GM04504 (cell line): Measurements from ENCODE around the gene REEP5.
"Not testable (repeated sequence)": the region's sequence is repeated elsewhere in the genome, so short reads cannot be mapped to it uniquely, and the experiment has no call there.

Experiments
- DNase-seq: peaks from one replicate; pipeline ENCODE4 v3.0.0-alpha.2; 2012; ENCODE audit warnings: low read depth

REEP5 gene

DNA sequence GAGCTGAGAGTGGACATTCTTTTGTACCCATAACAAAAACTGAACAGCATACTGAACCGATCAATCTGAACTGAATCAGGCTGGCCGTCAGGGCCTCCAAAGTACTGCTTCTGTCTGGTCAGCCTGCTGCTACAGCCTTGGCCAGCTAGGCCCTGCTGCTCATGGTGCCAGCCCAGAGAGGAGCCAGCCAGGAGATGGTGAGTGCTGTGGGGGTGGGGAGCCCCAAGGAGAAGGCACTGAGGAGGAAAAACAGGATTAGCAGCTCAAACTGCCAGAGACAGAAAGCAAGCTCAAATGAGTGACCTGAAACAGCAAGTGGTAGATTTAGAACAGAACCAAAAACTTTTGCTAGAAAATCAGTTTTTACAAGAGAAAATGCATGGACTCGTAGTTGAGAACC, 37.0 kb downstream of the REEP5 start:
- no peak for DNase-seq

- DNase-seq, result no peak
Measured at GRCh38 chr5:112883192-112883591, 38.8 kb downstream of the REEP5 start.

DNA sequence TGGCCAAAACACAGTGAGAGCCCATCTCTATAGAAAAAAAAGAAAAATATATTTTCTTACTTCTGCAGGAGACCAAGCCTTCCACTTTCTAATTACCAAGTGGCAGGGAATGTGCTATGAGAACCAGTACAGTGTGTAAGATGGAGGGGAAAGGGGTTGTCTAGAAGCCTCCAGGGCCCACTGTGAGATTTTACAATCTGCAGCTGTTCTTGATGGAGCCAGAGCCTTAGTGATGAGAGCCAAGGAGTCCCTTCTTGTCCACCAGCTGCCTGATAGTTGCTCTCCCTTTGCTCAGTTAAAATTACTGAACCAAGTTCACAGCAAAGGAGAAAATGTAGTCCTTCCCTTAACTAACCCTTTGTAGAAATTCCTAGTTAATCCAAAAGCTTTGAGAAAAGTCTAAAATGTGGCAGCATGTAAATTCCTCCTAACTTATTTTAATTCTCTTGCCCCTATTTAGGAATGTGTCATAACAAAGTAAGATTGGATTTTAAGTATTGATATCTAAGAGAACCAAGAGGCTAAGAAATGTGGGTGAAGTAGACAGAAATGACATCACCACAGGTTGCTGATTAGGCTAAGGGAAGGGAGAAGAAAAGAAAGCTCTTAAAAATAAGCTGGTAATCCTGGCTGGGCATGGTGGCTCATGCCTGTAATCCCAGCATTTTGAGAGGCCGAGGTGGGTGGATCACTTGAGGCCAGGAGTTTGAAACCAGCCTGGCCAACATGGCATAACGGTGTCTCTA, 41.6 kb downstream of the REEP5 start:
- no peak for DNase-seq

- DNase-seq, result no peak
Measured at GRCh38 chr5:112878760-112879159, 43.3 kb downstream of the REEP5 start.

GRCh38 chr5:112878101-112878500, 43.9 kb downstream of the REEP5 start:
- DNase-seq, result no peak

- no peak for DNase-seq
Measured at GRCh38 chr5:112876362-112876761, 45.7 kb downstream of the REEP5 start.

DNA sequence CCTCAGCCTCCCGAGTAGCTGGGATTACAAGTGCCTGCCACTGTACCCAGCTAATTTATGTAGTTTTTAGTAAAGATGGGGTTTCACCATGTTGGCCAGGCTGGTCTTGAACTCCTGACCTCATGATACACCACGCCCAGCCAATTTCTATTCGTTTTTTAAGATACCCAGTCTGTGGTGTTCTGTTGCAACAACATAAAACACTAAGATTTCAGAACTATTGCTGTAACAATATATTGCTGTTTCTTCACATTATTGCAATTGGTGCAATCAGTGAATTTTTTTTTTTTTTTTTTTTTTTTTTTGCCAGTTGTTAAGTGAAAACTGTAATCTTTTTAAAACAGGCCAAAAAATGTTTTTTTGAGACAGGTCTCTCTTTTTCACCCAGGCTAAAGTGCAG, 51.1 kb downstream of the REEP5 start:
- DNase-seq, result no peak

GRCh38 chr5:112869948-112870347, 52.1 kb downstream of the REEP5 start:
- DNase-seq, result no peak

DNA sequence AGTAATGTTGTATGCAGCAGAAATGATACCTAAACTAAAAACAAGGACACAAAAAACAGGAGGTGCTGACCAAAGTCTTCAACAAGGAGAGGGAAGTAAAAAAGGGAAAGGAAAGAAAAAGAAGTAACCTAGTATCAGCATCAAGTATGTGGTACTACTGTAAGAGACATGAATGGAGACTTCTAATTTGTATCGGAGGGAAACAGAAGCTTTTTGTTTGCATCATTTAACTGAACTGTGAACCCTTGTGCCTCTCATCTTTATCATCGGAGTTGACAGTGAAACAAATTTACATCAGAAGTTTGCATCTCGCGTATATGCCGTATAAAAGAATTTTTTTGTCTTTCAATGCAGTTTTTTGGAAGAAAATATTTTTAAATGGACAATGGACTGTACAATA, 54.6 kb downstream of the REEP5 start:
- no peak for DNase-seq

DNA sequence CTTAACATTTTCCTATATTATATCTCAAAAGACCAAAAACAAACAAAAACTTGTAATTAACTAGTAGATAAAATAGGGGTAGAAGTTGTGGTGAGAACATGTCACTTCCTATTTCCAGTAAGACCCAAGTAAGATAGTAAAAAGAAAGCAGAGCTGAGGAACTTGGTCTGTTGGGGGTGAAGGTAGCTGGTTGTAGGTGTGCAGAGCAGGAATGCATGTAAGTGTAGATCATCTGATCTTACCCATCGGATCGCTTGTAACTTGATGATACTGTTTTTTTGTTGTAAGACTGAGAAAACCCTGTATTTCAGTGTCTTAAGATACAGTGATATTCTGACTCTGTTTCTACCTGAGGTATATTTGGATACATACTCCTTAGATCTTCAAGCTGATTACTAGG, 55.3 kb downstream of the REEP5 start:
- no peak for DNase-seq

DNA sequence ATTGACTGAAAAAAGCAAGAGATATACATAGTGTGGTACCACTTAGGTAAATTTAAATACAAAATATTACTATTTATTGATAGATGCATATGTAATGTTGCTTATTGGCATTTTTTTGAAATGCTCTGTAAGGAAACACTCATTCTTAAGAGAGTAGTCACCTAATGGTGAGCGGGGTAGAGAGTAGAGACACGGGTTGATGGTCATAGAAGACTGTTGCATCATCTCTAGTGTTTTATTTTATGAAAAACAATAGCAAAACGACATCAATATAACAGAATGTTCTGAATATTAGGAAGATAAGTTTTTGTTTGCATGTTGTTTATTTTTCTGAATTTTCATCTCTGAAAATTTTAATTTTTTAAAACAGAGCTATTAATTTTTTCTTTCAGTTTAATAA, 56.9 kb downstream of the REEP5 start:
- no peak for DNase-seq

GRCh38 chr5:112863549-112863948, 58.5 kb downstream of the REEP5 start:
- DNase-seq, result no peak

DNA sequence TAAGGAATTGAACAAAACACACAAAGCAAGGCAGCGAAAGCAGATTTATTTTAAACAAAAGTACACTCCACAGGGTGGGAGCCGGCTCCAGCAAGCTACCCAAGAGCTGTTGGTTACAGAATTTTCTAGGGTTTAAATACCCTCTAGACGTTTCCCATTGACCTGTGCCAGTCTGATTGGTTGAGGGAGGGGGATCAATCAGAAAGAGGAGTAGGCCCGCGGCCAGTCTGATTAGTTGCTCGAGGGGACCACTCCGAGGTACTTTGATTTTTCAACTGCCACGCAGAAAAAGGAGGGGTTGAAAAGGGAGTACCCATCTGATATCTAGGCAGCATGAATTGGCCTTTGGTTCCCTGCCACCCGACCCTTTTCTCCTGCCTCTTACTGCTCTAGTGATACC, 59.9 kb downstream of the REEP5 start:
- no peak for DNase-seq

DNA sequence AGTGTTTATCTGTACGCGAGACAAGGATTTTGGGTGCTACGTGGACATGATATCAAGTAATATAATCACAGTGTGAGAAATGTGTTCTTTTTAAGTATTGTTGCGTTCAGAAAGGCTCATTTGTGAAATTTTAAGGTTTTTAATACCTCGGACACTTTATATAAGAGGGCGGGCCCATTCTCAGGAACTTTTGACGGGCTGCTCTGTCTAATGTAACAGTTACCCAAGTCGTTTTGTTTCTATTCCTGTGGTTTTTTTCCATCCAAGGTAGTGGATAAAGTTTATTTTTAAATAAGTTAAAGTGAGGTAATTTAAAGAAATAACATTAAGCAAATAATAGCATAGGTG, 60.4 kb downstream of the REEP5 start:
- DNase-seq, result no peak

DNA sequence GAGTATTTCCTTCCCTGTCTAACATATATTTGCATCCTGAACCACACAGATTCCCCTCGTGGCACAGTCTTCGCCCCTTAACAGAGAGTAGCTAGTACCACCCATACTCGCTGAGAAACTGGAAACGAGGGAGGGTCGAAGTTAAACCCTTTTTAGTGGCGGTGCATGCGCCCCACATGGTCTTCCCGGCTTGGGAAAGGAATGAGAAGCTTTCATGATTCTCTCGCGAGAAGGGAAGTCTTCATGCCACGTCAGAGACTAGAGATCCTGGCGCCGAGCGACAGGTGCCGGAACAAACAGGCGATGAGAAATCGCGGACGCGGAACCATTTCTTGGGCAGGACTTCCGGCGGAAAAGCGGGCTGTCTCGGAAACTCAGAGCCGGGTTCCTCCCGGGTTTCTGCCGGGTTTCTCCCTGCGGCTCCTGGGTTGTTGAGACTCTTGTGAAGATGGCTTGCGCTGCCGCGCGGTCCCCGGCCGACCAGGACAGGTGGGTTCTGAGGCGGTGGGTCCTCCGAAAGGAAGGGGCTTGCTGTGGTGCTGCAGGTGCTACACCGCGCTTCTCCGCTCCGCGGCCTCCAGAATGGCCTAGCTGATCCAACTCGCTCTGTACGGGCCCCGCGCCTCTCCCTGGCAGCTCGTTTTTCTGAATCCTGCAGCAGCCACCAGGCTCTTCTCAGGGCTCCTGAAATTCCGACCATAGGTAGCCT, 60.9 kb downstream of the REEP5 start, which contains the start of gene SRP19:
SRP19 (plus strand) TSS at position 359 of the 709 bp plus-strand sequence; CDS start at position 449, 90 bp downstream.
- peak; percentile 94 for DNase-seq

DNA sequence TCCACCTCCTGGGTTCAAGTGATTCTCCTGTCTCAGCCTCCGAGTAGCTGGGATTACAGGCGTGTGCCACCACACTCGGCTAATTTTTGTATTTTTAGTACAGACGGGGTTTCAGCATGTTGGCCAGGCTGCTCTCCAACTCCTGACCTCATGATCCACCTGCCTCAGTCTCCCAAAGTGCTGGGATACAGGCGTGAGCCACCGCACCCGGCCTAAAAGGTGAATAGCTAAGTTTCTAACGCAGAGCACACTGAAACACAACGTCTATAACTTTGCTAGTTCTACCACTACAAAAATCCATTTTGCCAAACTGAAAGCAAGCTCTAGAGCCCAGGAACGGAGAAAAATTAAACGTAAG, 61.5 kb downstream of the REEP5 start:
- not testable (repeated sequence) for DNase-seq

DNA sequence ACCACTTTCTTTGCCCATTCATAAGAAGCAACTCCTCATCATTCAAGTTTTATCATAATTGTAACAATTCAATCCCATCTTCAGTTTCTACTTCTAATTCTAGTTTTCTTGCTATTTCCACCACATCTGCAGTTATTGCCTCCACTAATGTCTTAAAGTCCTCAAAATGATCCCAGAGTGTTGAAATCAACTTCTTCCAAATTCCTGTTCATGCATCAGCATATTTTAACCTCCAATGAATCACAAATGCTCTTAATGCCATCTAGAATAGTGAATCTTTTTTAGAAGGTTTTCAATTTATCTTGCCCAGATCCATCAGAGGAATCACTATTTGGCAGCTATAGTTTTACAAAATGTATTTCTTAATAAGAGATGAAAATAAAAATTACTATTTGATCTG, 64.2 kb downstream of the REEP5 start:
- DNase-seq, result no peak

- DNase-seq, result no peak
Measured at GRCh38 chr5:112854651-112855050, 67.4 kb downstream of the REEP5 start.

GRCh38 chr5:112849912-112850311, 72.1 kb downstream of the REEP5 start:
- no peak for DNase-seq

DNA sequence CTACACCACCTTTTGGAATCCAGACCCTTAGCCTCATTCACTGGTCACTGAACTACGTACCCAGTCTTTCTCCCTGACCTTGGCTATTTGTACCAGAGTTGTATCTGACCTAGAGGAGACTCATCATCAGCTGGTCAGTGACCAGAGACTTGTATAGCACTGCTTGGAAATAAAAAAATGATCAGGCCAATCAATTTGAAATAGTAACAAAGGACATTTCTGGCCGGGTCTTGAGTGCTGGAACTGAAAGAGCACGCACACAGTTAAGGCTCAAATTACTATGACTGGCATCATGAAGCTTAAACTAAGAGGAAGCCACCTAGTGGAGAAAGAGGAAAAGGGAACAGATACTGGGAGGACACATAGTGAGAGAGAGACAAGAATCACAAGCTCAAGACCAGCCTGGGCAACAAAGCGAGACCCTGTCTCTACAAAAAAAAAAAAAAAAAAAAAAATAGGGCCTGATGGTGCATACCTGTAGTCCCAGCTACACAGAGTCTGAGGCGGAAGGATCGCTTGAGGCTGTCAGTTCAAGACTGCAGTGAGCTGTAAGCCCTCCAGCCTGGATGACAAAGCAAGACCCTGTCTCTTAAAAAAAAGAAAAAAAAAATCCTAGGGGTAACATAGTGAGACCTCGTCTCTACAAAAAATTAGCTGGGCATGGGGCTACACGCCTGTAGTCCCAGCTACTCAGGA, 73.8 kb downstream of the REEP5 start:
- DNase-seq, result no peak

GRCh38 chr5:112847306-112847705, 74.7 kb downstream of the REEP5 start:
- DNase-seq, result no peak

DNA sequence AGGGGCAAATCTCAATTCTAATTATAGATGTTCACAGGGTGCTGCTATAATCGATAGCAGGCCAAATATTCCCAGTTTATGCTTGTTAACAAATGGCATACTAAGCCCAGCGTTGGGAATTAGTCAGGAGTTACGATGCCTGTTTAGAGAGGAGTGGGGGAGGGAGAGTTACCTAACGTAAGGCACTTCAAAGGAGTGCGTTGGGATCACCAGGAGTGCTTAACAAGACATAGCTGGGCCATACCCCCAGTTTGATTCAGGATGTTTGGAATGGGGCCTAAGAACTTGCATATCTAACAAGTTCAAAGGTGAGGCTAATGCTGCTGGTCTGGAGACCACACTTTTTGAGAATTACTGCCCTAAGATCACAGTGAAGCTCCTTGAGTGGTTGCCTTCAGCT, 75.5 kb downstream of the REEP5 start:
- DNase-seq, result no peak

GRCh38 chr5:112844489-112844888, 77.5 kb downstream of the REEP5 start:
- no peak for DNase-seq
